ENCODE results near the gene C7orf33. TPM values are rescaled to one million over a fixed set of nuclear protein-coding genes. Genes with fewer than 3 reads are reported as not detected.

The C7orf33 gene
- total and polyA plus RNA-seq, 2 of the 8 experiments (the other 6 are each of a cell fraction or from before 2014, with no cell fraction given): not detected

- no peak for TF ChIP-seq E2F6 (IDR thresholded peaks at IDR 0.05)
- no peak for TF ChIP-seq EGR1 (IDR thresholded peaks at IDR 0.05; ENCODE audit: borderline replicate concordance, low read depth, low read length)
- no peak for TF ChIP-seq RFX5 (IDR thresholded peaks at IDR 0.05; ENCODE audit: borderline replicate concordance, low read depth, low read length)
- TF ChIP-seq KDM4A (IDR thresholded peaks at IDR 0.05; ENCODE audit: low read depth, low read length, severe bottlenecking): no peak
- TF ChIP-seq NRF1 (IDR thresholded peaks at IDR 0.05; ENCODE audit: low read depth, low read length): no peak
- TF ChIP-seq CEBPB (IDR thresholded peaks at IDR 0.05; ENCODE audit: low read depth, low read length): no peak
- TF ChIP-seq GABPA (IDR thresholded peaks at IDR 0.05; ENCODE audit: borderline replicate concordance, insufficient read depth, low read length): no peak
Measured at GRCh38 chr7:148566736-148567135, 23.8 kb upstream of the C7orf33 start (continued).

Measured in H1 (cell line).